HG03175 (cell line): Measurements from ENCODE around the gene INPP5A.

Experiments
- ATAC-seq: cut with Tn5 transposase; IDR thresholded peaks from one replicate; pipeline ENCODE4 v1.9.1; 2021; ENCODE audit warnings: mild to moderate bottlenecking, moderate library complexity; ENCODE audit not compliant: unreplicated experiment

The INPP5A gene

DNA sequence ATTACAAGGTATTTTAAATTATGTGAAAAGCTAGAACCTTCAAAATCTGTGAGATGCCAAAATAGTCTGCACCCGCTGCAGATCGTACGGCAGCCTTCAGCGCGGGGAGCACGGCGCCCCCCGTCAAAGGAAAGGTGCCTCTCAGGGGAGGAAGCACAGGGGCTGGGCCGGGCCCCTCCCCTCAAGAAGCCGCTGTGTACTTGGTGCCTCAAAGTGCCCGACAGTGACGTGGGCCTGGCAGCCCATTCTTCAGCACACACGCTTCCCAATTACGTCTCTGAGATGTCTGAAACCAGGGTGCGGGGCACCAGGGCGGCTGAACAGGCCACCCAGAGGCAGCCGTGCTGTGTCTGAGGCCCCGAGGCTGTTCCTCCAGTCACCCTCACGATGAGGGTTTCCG lies 116.1 kb downstream of the INPP5A start:
- no peak for ATAC-seq

DNA sequence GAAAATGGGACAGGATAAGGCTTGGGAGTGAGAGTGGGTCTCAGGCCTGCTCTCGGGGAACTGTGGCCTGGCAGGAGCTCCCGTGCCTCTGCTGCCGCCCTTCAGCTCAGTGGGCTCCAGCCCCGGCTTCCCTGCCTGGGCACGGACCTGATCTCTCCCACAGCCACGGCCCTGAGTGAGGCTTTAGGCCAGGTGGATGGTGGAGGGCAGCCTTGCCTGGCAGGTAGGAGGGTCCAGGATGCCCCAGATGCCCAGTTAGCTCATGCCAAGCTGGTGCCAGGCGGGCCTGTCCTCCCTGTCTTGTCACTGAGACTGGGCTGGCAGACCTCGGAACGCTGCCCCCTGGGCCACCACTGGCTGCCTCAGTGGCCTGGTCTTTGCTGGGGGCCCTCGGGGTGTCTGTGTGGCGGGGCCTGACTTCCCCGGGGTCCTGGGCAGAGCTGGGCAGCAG lies 116.6 kb downstream of the INPP5A start:
- no peak for ATAC-seq

DNA sequence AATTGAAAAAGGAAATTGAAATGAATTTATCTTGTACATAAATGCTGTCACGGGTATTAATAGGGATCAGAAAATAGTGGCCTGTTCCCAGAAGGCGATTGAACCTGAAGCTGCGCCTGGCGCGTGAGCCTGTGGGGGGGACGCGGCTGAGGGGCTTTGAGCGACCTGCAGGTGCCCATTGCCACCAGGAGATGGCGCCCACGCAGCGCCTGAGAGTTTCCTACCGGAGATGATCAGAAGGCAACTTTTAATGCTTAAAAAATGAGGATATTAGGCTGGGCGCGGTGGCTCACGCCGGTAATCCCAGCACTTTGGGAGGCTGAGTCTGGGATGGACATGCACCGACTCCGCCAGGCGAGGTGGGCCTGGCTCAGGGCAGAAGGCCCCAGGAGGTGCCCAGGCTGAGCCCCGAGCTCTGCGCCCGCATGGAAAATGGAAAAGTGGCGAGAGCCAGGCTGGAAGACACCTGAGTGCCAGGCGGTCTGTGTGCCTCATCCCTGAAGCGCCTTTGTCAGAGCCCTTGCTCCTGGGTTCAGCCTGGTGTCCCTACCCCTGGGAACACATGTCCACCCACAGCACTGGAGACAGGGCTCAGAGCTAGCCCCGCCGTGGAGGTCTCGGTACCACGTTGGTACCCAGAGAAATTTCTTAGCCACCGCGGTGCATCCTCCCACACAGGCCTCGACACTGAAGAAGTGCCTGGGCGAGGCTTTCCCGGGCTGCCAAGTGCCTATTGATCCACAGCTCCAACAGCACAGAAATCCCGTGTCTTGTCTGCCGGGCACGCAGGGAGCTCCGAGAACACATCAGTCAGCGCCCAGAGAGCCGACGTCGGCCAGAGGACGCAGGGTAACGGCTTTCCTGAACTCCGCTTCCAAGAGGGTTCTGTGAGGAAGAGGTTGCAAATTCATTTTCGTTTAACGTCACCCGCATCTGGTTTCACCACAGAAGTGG lies 117.4 kb downstream of the INPP5A start:
- ATAC-seq: peak; percentile 58

DNA sequence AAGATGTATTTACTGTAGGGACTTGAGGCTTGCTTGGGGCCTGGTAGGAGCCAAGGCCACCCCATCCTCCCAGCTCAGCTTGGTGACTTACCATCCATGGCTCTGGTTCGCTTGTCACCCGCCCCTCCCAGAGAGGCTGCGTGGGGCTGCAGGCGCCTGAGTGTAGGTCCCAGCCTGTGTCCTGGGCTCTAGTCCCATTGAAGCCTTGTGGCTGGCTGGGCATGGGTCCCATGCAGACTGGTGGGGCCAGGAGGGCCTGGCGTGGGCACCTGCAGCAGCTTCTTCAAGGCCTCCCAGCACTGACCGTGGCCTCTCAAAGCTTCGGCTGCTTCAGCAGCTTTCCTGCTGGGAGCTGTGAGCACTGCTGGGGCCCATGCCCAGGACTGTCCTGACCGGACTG lies 118.1 kb downstream of the INPP5A start:
- no peak for ATAC-seq

DNA sequence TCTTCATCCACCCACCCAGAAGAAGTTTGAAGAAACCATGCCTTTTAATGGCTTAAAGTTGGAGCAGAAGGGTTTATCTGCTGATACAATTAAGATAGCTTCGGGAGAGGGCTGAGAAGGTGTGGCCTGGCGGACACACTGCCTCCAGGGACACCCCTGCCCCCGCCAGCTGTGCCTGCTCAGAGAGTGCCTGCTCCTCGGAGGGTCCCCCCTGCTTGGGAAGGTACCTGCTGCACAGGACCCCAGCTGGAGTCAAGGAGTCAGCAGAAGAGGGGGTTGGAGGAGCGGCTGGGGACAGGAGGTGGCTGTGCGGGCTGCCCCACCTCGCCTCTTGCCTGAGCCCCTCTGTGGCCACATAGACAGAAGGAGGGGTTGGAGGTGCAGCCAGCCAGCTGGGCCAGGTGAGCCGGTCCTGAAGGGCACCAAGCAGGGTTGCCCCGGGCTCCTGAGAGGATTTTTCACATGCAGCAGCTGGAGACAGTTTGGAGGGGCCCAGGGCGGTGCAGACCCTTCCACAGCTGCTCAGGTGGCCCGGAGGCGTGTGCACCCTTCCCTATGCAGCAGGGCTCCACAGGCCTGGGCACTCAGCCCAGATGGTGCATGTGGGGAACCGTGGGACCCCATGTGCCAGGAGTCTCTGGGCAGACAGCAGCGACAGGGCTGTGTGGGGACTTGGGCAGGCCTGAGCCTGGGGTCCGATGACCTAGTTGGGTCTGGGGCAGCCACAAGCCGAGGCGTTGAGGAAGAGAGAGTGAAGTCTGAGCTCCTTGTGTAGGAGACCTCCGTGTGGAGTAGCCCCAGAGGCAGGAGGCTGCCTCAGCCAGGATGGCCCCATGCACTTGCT lies 118.9 kb downstream of the INPP5A start:
- ATAC-seq: no peak

DNA sequence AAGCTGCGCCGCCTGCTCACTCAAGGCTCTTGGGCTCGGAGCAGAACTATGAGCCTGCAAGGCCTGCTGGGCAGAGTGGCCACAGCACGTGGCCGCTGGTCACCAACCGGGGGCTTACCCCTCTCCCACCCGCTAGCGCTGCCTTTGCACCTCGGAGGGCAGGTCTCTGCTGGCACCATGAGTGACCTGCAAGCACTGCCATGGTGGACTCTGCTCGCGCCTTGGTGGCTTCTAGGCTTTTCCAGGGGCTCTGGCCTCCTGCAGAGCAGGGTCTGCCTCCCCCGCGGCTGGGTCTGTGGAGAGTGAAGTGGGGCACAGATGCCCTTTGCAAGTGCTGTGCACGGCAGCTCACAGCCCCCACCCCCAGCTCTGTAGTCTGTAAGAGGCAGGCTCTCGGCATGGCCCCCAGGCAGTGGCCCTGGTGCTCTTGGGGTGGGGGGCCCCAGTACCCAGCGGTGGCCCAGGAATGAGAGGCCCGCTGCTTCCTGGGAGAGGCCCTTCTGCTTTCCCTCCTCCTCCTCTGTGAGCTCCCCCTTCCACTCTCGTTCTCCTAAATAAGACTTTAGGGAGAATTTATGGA lies 119.6 kb downstream of the INPP5A start:
- ATAC-seq: no peak

DNA sequence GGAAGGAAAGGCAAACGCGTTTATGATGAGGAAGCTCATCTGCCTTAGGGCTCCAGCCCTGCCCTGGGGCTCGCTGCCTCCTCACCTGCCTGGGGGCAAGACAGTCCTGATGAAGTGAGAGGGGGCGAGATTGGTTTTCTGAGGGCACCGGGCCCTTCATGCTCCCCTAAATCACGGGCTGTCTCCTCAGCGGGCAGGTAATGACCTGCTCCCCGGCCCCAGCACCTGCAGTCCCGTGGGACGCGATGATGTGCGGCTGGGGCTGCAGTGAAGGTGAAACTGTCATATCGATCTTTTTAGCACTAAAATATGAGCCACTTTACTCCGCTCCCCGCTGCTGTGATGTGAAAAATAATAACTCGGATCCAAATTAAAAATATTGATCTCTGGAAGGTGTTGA lies 120.2 kb downstream of the INPP5A start:
- no peak for ATAC-seq

DNA sequence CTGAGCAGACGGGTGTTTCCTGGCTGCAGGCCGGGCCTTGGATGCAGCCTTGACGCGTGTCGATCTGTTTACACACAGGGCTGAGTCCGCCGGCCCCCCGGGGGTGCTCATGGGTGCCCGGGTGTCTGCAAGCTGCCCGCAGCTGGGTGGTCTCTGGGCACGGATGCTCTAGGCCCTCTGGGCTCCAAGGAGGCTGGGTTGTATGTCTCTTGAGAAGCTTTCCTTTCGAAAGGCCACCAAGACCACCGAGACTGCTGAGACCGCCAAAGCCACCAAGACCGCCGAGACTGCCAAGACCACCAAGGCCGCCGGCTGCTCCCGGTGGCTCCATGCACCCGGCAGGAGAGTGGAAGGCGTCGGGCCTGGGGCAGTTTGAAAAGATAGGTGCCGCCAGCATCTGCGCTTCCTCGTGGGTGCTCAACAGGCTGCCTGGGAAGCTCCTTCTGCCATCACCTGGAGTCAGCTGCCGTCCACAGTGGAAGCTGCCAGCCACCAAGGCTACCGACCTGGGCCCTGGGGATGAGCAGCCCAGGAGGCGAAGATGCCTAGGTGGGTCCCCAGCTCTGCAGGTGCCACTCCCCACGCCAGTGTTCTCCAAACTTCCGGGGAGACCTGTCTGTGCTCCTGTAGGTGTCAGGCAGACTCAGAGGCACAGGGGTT lies 121.1 kb downstream of the INPP5A start:
- no peak for ATAC-seq

DNA sequence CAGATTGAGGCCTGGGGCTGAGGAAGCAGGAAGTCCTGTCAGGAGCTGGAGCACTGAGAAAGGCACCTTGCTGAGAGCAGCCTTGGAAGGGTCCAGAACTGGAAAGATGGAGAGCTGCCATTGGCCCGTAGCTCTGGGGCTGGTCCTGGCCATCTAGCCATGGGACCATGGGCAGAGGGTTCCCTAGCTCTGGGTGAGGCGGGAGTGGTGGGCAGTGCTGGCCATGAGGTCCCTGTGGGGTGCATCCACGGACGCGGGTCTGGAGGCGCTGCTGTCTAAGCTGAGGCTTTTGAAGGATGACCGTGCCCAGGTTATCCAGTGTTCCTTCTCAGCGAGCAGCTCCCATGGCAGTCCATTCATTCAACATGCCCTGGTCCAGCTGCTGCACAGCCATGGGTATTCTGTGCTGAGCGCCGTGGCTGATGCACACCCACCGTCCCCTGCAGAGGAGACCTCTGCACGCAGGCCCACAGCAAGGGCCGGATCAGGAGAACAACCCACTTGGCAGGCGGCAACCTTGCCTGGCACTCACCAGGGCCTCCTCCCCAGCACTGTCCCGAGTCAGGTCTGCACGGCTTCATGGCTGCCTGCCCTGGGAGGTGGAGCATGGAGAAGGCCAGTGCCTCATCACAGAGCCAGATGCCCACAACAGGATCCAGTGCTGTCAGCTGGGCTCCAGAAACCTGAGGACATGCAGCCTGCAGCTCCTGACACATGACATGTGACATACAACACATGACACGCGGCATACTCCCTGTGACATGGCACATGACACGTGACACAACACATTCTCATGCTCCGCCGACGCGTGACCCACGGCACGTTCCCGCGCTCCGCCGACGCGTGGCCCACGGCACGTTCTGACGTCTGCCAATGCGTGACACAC lies 121.9 kb downstream of the INPP5A start:
- ATAC-seq: no peak

DNA sequence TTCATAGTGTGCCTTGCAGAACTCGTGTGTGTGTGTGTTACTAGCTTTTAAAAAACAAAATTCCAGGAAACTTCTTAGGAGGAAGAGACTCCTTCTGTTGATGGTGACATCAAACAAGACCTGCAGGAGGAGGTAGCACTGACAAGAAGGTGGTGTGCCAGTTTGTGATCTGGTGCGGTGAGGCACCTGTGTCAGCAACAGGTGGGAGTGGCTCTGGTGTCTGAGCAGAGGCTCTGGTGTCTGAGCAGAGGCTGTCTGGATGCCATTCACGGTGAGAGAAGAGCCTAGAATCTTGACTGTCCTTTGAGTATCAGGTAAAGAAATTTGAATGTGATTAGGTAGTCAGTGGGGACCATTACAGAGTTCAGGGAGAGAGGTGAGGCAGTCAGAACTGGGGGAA lies 122.8 kb downstream of the INPP5A start:
- ATAC-seq: no peak

DNA sequence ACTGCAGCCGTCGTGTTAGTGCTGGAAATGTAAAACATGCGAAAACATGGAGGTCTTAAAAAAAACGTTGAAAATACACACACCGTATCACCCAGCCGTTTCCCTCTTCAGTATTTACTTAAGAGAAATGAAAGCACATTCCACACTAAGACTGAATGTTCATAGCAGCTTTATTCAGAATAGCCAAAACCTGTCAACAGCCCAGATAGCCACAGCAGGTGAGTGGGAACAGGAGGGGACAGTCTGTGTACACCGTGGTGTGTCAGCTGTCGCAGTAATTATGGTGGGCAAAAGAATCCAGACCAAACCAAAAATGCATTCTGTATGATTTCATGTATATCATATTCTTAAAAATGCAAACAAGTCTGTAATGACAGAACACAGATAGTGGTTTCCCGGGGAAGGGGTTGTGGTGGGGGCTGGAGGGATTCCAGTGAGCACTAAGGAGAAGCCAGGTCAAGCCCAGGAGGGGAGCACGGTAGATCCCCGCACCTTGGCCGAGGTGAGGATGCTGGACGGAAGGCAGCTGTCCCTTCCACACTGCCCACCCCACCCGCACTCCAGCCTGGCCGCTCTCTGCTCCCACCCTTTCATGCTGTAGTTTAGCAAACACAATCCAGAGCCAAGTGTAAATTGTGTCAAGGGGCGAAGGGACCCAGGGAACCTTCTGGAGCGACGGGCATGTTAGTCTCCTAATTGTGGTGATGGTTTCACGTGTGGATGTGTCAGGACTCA lies 124.8 kb downstream of the INPP5A start:
- ATAC-seq: no peak

DNA sequence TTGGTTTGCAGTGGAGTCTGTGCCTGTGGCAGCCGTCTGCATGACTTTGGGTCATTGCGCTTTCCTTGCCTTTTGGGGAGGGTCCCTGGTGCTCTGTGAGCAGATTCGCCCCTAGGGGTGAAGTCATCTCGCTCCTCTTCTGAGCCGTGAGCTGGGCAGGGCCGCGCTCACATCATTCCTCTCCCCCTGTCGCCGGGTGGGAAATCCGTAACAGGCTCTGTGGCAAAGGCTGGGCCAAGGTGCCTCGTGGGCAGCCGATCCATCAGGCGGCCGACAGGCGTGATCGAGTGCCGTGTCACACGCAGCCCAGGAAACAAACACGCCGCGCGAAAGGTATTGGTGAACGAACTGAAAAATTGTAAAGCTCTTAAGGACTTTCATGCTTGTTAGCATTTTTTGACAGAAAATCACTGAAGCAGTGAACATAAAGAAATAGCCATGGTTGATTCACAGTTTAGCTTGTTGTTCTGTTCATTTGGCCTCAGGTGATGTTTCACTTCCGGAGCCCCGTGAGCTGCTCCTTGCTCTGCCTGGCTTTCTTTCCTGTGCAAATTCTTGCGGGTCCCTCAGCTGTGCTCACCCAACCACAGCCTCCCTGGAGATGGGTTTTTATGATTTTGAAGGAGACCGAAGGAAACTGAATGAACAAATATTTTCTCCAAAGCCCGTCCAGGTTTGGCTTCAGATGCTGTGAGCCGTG lies 126.2 kb downstream of the INPP5A start:
- ATAC-seq: no peak

DNA sequence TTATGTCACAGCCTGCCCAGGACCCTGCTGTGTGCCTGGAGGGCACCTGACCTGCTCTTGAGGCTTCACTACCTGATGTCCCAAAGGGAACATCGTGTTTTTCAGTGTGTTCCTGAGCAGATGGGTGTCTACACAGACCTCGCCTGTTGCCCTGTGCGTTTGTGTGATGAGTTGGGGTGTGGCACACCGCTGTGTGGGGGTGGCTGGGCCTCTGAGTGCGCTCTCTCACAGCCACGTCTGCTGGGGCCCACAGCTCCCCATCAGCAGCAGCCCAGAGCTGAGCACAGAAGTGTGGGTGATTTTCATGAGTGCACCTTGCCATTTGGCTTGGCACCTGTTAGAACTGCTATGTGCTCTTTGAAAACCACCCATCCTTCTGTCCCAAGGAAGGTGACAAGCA lies 126.8 kb downstream of the INPP5A start:
- no peak for ATAC-seq

DNA sequence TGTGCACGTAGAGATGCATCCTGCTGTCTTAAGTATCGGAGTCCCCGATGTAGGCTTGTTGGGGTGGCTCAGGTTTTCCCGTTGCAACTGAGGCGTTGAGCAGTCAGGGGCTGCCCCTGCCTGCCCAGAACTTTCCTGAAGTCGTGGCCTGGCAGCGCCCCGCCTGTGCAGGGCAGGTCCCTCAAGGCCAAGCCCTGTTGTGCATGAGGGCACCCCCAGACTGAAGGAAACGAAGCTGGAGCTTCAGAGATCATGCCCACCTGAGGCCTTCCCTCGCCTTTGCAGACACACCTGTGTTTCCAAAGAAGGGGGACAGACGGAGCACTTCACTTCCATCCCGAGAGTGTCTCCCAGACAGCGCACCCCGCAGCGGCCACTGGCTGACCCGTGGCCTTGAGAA lies 127.3 kb downstream of the INPP5A start:
- ATAC-seq: no peak

DNA sequence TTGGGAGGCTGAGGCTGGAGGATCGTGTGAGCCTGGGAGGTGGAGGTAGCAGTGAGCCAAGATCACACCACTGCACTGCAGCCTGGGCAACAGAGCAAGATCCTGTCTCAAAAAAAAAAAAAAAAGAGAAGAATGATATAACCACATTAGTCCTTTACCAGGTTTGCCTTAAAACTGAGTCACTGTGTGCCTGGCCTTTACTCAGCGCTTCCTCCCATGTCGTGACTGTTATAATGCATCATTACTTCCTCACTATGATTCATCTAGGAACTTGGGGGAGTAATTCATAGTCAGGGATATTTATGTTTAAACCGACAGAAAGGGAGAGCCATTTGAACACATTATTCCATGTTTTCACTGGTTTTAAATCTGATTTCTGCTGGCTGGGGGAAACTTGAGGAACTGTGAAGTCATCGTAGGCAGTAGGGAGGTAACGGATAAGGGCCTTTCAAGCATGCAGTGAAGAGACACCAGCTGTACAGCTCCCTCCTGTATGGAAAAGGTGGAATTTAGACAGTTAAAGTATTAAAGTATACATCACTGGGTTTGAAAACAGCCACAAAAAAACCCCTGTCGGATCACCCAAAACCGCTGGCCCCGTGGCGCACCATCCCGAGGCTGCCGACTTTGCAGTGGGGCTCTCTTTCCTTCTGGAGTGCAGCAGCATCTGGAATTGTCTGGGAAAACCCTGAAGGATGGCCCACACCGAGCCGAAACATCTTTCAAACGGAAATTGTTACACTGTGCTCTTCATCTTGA lies 128.5 kb downstream of the INPP5A start:
- no peak for ATAC-seq

DNA sequence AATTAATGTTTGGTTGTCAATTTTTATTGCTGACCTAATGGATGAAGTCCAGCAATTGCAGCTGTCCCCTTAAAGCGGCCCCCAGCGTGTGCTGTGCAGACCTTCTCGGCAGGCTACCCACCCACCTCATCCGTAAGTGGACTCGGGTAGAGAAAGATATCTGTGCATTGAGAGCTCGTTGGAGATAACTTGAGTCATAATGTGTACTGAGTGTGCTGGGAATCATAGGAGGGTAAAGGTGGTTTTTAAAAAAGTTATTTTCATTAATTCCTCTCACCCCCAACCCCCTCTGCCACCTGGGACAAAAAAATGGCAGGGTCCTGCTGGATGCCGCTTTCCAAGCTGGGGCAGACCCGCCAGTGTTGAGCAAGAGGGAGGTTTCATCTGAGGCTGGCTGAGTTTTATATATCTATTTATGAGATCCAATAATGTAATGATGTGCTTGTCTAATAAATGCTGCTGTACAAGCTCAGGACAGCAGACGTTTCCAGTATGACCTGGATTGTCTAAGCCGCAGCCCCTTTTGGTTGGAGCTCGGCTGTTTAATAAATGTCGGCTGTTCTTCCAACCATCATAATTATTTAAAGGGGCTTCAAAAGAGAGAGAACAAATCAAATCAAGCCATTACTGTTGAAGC lies 129.2 kb downstream of the INPP5A start:
- ATAC-seq: no peak

DNA sequence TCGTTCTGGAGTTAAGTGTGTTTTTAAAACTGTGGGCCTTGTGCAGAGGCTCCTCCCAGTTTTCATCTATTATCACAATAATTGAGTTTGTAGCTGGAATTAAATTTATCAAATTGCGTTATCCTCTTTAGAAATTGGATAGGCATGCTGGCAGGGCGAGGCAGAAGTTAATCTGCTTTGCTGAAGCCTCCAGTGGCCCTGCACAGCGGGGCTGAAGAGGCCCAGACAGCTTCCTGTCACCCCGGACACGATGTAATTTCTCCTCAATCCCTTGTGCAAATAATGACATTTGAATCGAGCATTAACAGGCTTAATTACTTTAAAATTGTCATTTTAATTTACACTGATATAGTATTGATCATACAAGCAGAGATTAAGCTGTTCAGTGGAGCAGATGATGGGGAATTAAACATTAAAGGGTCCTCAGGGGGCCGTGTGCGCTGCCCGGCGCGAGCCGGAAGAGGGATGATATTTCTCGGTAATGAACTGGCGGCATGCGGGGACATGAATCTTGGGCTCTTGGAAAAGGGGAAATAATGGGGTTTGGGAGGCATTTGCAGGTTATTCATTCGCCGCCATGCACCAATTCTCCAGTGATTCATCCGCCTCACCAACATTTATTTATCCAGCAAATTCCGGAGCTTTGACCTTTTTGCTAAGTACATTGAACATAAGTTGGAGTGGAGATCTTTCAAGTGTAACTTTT lies 129.9 kb downstream of the INPP5A start:
- no peak for ATAC-seq
